Neural progenitor cell (in vitro differentiated cells): ENCODE data around the gene C8B. TPM values are rescaled to one million over a fixed set of nuclear protein-coding genes. Genes with fewer than 3 reads are reported as not detected.

Source experiments
- DNase-seq: peaks from one replicate; pipeline ENCODE4 v3.0.0-alpha.2; 2016; ENCODE audit warnings: low spot score
- H2AFZ ChIP-seq: fragments of 200-600 bp; sonication (generic); replicated peaks from 2 replicates; pipeline ENCODE4 v1.6.1; 2016; ENCODE audit warnings: antibody characterized with exemption
- H3F3A ChIP-seq: fragments of 200-600 bp; sonication (generic); 2 replicates; pipeline ENCODE4 v1.6.1; 2016; ENCODE audit warnings: antibody characterized with exemption, low read depth
- H3K27ac ChIP-seq: fragments of 200-600 bp; sonication (generic); 2 replicates; pipeline ENCODE4 v1.5.1; 2016; ENCODE audit warnings: mild to moderate bottlenecking
- H3K27me3 ChIP-seq: fragments of 200-600 bp; sonication (generic); 2 replicates; pipeline ENCODE4 v1.6.1; 2016; ENCODE audit warnings: mild to moderate bottlenecking, moderate library complexity
- H3K36me3 ChIP-seq: fragments of 200-600 bp; sonication (generic); 2 replicates; pipeline ENCODE4 v1.5.1; 2016
- H3K4me1 ChIP-seq: fragments of 200-600 bp; sonication (generic); 2 replicates; pipeline ENCODE4 v1.6.1; 2016; ENCODE audit warnings: mixed run types
- H3K4me2 ChIP-seq: fragments of 200-600 bp; sonication (generic); 2 replicates; pipeline ENCODE4 v1.6.1; 2016
- H3K4me3 ChIP-seq: fragments of 200-600 bp; sonication (generic); 2 replicates; pipeline ENCODE4 v1.5.1; 2016
- H3K79me2 ChIP-seq: fragments of 200-600 bp; sonication (generic); 2 replicates; pipeline ENCODE4 v1.6.1; 2016; ENCODE audit warnings: low read depth
- H3K9ac ChIP-seq: fragments of 200-600 bp; sonication (generic); 2 replicates; pipeline ENCODE4 v1.6.1; 2016
- H3K9me3 ChIP-seq: fragments of 200-600 bp; sonication (generic); 2 replicates; pipeline ENCODE4 v1.5.1; 2016; ENCODE audit warnings: low read depth
- H4K20me1 ChIP-seq: fragments of 200-600 bp; sonication (generic); 2 replicates; pipeline ENCODE4 v1.6.1; 2016; ENCODE audit warnings: low read depth
- H3K27ac Mint-ChIP-seq: 3 replicates; pipeline ENCODE4 v1.8.0; 2021; ENCODE audit warnings: mixed read lengths
- H3K27me3 Mint-ChIP-seq: 2 replicates; pipeline ENCODE4 v1.8.0; 2022; ENCODE audit warnings: low read depth, mild to moderate bottlenecking, inconsistent platforms, moderate library complexity, mixed read lengths; ENCODE audit not compliant: insufficient read depth
- H3K36me3 Mint-ChIP-seq: 3 replicates; pipeline ENCODE4 v1.8.0; 2021; ENCODE audit warnings: mixed read lengths
- H3K4me1 Mint-ChIP-seq: 3 replicates; pipeline ENCODE4 v1.8.0; 2021; ENCODE audit warnings: mixed read lengths
- H3K4me3 Mint-ChIP-seq: 3 replicates; pipeline ENCODE4 v1.8.0; 2021; ENCODE audit warnings: mild to moderate bottlenecking, moderate library complexity, mixed read lengths
- H3K9me3 Mint-ChIP-seq: 3 replicates; pipeline ENCODE4 v1.8.0; 2020; ENCODE audit warnings: mixed read lengths
- EZH2 ChIP-seq: fragments of 200-600 bp; sonication (generic); IDR thresholded peaks from 2 replicates; pipeline ENCODE4 v1.6.1; 2017; ENCODE audit warnings: antibody characterized with exemption, mild to moderate bottlenecking, moderate library complexity
- EZH2phosphoT487 ChIP-seq: fragments of 200-600 bp; sonication (generic); IDR thresholded peaks from 2 replicates; pipeline ENCODE4 v1.6.1; 2017; ENCODE audit warnings: antibody characterized with exemption
- total RNA-seq: library from RNA; depleted of rRNA; stranded (reverse); fragments of >200 nt; gene quantifications from 2 replicates; pipeline ENCODE4 v1.2.3, GENCODE V29; 2015; ENCODE audit warnings: low replicate concordance
- TF ChIP-seq, protein P1 (sequence below): fragments of 200-600 bp; sonication (generic); IDR thresholded peaks from 2 replicates; pipeline ENCODE4 v1.5.1; 2017; ENCODE audit warnings: antibody characterized with exemption, mild to moderate bottlenecking

Gene C8B
- total RNA-seq, 1 donor from 2014 or later, result not detected

DNA sequence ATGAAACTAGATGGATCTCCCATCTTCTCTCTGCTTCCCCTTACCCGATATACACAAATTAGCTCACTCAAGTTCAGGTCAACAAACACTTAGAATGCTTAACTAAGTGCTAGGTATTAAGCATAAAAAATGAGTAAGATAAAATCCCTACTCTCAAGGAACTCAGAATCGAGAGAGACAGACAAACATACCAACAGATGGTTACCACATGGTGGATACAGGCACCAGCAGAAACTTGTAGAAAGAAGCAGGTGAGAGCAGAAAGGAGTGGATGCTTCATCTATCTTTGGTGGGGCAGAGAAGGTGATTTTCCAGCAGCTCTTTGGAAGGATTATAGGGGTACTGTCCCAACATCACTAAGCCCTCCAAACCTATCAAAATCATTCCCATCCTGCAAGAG, 32.2 kb downstream of the C8B start:
- H3K27me3 Mint-ChIP-seq, result peaks cover 9% of the 10 kb centered on the region
- Histone ChIP-seq H3K79me2 (no peaks in the 10 kb centered on the region), H3K4me3 (no peak overlapping the region), H3F3A (peaks cover 18% of the 10 kb centered on the region), H3K9me3 (no peaks in the 10 kb centered on the region), H2AFZ (no peak overlapping the region), H3K4me2 (no peak overlapping the region), H3K4me1 (peaks cover 26% of the 10 kb centered on the region), H4K20me1 (no peaks in the 10 kb centered on the region), H3K9ac (no peak overlapping the region), H3K27me3 (no peaks in the 10 kb centered on the region), H3K27ac (no peak overlapping the region), H3K36me3 (no peaks in the 10 kb centered on the region)
- no peak overlapping the region for H3K27ac Mint-ChIP-seq
- H3K9me3 Mint-ChIP-seq, result peaks cover 2% of the 10 kb centered on the region
- no peaks in the 10 kb centered on the region for H3K36me3 Mint-ChIP-seq
- no peak overlapping the region for H3K4me3 Mint-ChIP-seq
- TF ChIP-seq EZH2phosphoT487 (no peak), EZH2 (no peak)
- no peak for DNase-seq
- H3K4me1 Mint-ChIP-seq, result peaks cover 32% of the 10 kb centered on the region

DNA sequence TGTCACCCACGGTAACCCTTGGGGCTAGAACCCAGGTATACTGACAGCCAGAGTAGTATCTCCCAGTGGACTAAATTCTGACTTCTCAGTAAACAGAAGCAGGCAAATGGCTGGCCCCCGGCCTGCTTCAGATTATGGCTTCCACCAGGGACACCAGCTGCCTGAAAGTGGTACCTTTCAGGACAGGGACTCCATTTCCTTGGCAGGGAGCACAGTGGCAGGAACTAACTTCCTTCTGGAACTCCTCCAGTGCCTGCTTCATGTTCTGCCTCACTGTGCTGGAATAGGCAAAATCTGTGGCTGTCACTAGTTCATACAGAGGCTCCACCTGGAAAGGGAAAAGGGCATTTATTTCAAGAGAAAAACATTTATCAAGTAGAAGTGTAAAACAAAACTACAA, 32.7 kb downstream of the C8B start:
- peaks cover 9% of the 10 kb centered on the region for H3K27me3 Mint-ChIP-seq
- H3K27me3 ChIP-seq, result no peaks in the 10 kb centered on the region
- no peaks in the 10 kb centered on the region for H3K9me3 ChIP-seq
- peaks cover 26% of the 10 kb centered on the region for H3K4me1 ChIP-seq
- no peak overlapping the region for H3K4me2 ChIP-seq
- TF ChIP-seq EZH2 (no peak), EZH2phosphoT487 (no peak)
- TF ChIP-seq, protein P1, sequence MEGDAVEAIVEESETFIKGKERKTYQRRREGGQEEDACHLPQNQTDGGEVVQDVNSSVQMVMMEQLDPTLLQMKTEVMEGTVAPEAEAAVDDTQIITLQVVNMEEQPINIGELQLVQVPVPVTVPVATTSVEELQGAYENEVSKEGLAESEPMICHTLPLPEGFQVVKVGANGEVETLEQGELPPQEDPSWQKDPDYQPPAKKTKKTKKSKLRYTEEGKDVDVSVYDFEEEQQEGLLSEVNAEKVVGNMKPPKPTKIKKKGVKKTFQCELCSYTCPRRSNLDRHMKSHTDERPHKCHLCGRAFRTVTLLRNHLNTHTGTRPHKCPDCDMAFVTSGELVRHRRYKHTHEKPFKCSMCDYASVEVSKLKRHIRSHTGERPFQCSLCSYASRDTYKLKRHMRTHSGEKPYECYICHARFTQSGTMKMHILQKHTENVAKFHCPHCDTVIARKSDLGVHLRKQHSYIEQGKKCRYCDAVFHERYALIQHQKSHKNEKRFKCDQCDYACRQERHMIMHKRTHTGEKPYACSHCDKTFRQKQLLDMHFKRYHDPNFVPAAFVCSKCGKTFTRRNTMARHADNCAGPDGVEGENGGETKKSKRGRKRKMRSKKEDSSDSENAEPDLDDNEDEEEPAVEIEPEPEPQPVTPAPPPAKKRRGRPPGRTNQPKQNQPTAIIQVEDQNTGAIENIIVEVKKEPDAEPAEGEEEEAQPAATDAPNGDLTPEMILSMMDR, result no peak
- H3K4me3 ChIP-seq, result no peak overlapping the region
- no peak overlapping the region for H3K9ac ChIP-seq
- no peak for DNase-seq
- no peaks in the 10 kb centered on the region for H3K36me3 ChIP-seq
- no peak overlapping the region for H3K27ac Mint-ChIP-seq
- no peaks in the 10 kb centered on the region for H3K79me2 ChIP-seq
- H3F3A ChIP-seq, result peaks cover 18% of the 10 kb centered on the region
- no peaks in the 10 kb centered on the region for H4K20me1 ChIP-seq
- H3K36me3 Mint-ChIP-seq, result no peaks in the 10 kb centered on the region
- H3K4me1 Mint-ChIP-seq, result peaks cover 32% of the 10 kb centered on the region
- H2AFZ ChIP-seq, result no peak overlapping the region
- peaks cover 5% of the 10 kb centered on the region for H3K9me3 Mint-ChIP-seq
- no peak overlapping the region for H3K27ac ChIP-seq
- no peak overlapping the region for H3K4me3 Mint-ChIP-seq

DNA sequence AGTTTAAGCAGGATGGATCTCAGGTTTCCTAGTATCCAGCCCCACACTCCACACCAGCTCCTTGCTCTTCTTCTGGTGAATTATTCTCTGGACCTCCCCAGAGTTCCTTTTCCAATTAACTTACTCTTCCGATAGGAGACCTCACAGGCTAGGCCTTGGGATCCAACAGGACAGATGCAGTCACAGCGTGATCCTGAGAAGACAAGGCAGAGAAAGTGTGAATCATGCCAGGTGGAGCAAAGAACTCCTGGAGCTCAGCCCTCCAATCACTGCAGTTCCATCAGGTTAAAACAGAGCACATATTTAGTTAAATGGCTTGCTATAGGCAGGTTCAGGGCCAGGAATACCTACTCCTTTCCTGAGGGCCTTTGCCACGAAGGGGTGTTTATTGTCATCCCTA, 34.1 kb downstream of the C8B start:
- Histone ChIP-seq H3F3A (peaks cover 18% of the 10 kb centered on the region), H3K27me3 (no peaks in the 10 kb centered on the region), H3K9ac (no peak overlapping the region), H3K9me3 (no peaks in the 10 kb centered on the region), H3K4me2 (peak overlapping the region; percentile 37), H3K79me2 (no peaks in the 10 kb centered on the region), H4K20me1 (no peaks in the 10 kb centered on the region), H3K4me3 (no peak overlapping the region), H3K4me1 (peaks cover 26% of the 10 kb centered on the region), H3K36me3 (no peaks in the 10 kb centered on the region), H2AFZ (no peak overlapping the region), H3K27ac (no peak overlapping the region)
- Mint-ChIP-seq H3K9me3 (peaks cover 5% of the 10 kb centered on the region), H3K27ac (no peak overlapping the region), H3K4me1 (peaks cover 32% of the 10 kb centered on the region), H3K36me3 (no peaks in the 10 kb centered on the region), H3K4me3 (no peak overlapping the region), H3K27me3 (peaks cover 9% of the 10 kb centered on the region)
- peak; percentile 28 for DNase-seq
- TF ChIP-seq EZH2 (no peak), EZH2phosphoT487 (no peak)
- TF ChIP-seq, protein P1, result no peak

DNA sequence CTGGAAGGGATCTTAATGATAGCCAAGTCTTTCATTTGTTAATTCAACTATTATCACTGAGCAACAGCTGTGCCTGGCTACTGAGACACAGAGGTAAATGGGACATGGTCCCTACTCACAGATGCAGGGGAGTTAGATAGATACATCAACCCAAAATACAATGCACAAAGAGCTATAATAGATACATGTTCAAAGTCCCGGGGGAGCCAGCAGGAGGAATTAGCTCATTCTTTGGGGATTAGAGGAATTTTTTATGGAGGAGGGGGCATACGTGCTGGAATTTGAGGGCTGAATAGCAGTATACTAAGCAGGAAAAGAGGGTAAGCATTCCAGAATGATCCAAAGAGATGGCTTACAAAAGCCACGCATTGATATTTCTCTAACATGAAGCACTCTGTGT, 34.6 kb downstream of the C8B start:
- DNase-seq, result no peak
- H3K27me3 Mint-ChIP-seq, result peaks cover 9% of the 10 kb centered on the region
- Histone ChIP-seq H3K9me3 (no peaks in the 10 kb centered on the region), H3K27ac (no peak overlapping the region), H3K9ac (no peak overlapping the region), H3F3A (peaks cover 18% of the 10 kb centered on the region), H4K20me1 (no peaks in the 10 kb centered on the region), H3K4me2 (peak overlapping the region; percentile 37), H3K4me1 (peaks cover 26% of the 10 kb centered on the region), H3K27me3 (no peaks in the 10 kb centered on the region), H3K36me3 (no peaks in the 10 kb centered on the region), H2AFZ (no peak overlapping the region), H3K4me3 (no peak overlapping the region), H3K79me2 (no peaks in the 10 kb centered on the region)
- peaks cover 32% of the 10 kb centered on the region for H3K4me1 Mint-ChIP-seq
- no peak overlapping the region for H3K4me3 Mint-ChIP-seq
- peaks cover 5% of the 10 kb centered on the region for H3K9me3 Mint-ChIP-seq
- TF ChIP-seq EZH2 (no peak), EZH2phosphoT487 (no peak)
- TF ChIP-seq, protein P1, result no peak
- no peaks in the 10 kb centered on the region for H3K36me3 Mint-ChIP-seq
- no peak overlapping the region for H3K27ac Mint-ChIP-seq
